Motor neuron (in vitro differentiated cells): Measurements from ENCODE around the gene SYDE2. TPM values are rescaled to one million over a fixed set of nuclear protein-coding genes. Genes with fewer than 3 reads are reported as not detected.
A peak's percentile ranks its signal among the peaks of the same experiment; 100 is the strongest.

ENCODE experiments used
- ATAC-seq, 8 experiments: fragments of 200-7000 bp; cut with Tn5 transposase; replicated peaks in 6 of 8; 2 replicates each; pipeline ENCODE4 v1.8.0; 2021; ENCODE audit warnings: mild to moderate bottlenecking in 8 of 8, moderate library complexity in 8 of 8
- H3K27ac ChIP-seq, 2 donors: fragments of 250-450 bp; sonication (Bioruptor Pico); 2 replicates each; pipeline ENCODE4 v1.9.0; 2021; ENCODE audit warnings: antibody characterized with exemption in 2 of 2, mild to moderate bottlenecking in 2 of 2, moderate library complexity in 1 of 2
- H3K4me1 ChIP-seq, 2 donors: fragments of 250-450 bp; sonication (Bioruptor Pico); replicated peaks in 1 of 2; 2 replicates each; pipeline ENCODE4 v1.6.1; 2021; ENCODE audit warnings: antibody characterized with exemption in 2 of 2, mild to moderate bottlenecking in 2 of 2, moderate library complexity in 1 of 2
- H3K4me3 ChIP-seq, 5 donors: fragments of 250-450 bp; sonication (Bioruptor Pico); 2 replicates each; pipeline ENCODE4 v1.9.0; 2021; ENCODE audit warnings: antibody characterized with exemption in 5 of 5, mild to moderate bottlenecking in 5 of 5, moderate library complexity in 4 of 5
- WGBS, 10 experiments: fragments of 450-650 bp; shearing (Covaris generic); methylation state at CpG; one replicate each; pipeline ENCODE4 v1.0.0; 2022; 5-methylcytosine and 5-hydroxymethylcytosine counted together
- in situ Hi-C, 9 experiments: fragments of 400-800 bp; cut with MboI; loops; one replicate each; pipeline ENCODE4 v1.15.0; 2021; ENCODE audit warnings: low sequenced_read_pairs in 9 of 9, low pct_unique_long_range_greater_than_20kb in 2 of 9; ENCODE audit not compliant: unreplicated experiment in 9 of 9
- total RNA-seq, 8 experiments: library from RNA; unstranded; fragments of 300-600 nt; gene quantifications; 2 replicates each; pipeline versions ENCODE4 v1.2.3 to v1.2.4, GENCODE V29; 2022

Gene SYDE2
- total RNA-seq, 8 experiments from 2014 or later = 2.7 to 18.3 (median 10.8) TPM

GRCh38 chr1:85122169-85122568, 78.6 kb downstream of the SYDE2 start:
- ATAC-seq = no peak
- no peak overlapping the region for H3K27ac ChIP-seq
- H3K4me3 ChIP-seq = no peak overlapping the region
- in situ Hi-C loops = loop anchor here in 1 of 9 experiments (25.0 kb wide), 1 partner anchor 140 kb away; the partner anchor contains the start of gene C1orf52
- no peaks in the 10 kb centered on the region for H3K4me1 ChIP-seq
- 17 to 100% (median 67%) methylated on average over 1 to 2 of the region's 2 CpGs; no CpG with 5 or more reads in 2 of the 10 experiments for WGBS, 10 experiments

- 75 to 100% (median 89%) methylated on average over 2 to 4 of the region's 4 CpGs for WGBS, 10 experiments
- no peak overlapping the region for H3K4me3 ChIP-seq
- ATAC-seq = no peak
- in situ Hi-C loops = loop anchor here in 1 of 9 experiments (25.0 kb wide), 1 partner anchor 141 kb away; the partner anchor contains the start of gene C1orf52
- H3K4me1 ChIP-seq = no peaks in the 10 kb centered on the region
- H3K27ac ChIP-seq = no peak overlapping the region
Observed at GRCh38 chr1:85121744-85122143, 79.1 kb downstream of the SYDE2 start.

GRCh38 chr1:85118751-85119150, 82.1 kb downstream of the SYDE2 start:
- Histone ChIP-seq H3K27ac (no peak overlapping the region), H3K4me1 (no peaks in the 10 kb centered on the region), H3K4me3 (no peak overlapping the region)
- WGBS, 10 experiments = 75 to 100% (median 100%) methylated on average over 1 of the region's 1 CpG; no CpG with 5 or more reads in 3 of the 10 experiments
- no peak for ATAC-seq
- in situ Hi-C loops = loop anchor here in 1 of 9 experiments (25.0 kb wide), 1 partner anchor 144 kb away; the partner anchor contains the start of gene C1orf52

DNA sequence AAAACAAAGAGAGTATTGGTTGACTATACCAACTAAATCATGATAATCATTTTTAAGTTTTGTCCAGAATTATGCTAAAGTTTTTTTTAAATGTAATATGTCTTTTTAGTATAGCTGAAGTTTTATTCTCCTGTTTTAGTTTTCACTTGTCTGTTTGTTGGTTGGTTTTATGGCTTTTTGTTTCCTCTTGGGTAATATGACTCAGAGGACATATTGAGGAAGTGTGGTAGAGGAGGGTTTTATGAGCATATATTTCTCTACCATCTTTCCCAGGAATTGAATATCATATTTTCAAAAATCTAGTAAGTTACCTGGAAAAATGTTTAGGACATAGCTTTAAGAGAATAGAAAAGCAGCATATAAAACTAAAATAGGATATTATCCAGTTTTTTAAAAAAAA, 84.0 kb downstream of the SYDE2 start:
- Histone ChIP-seq H3K27ac (no peak overlapping the region), H3K4me1 (no peaks in the 10 kb centered on the region), H3K4me3 (no peak overlapping the region)
- in situ Hi-C loops = loop anchor here in 1 of 9 experiments (25.0 kb wide), 1 partner anchor 145 kb away; the partner anchor contains the start of gene C1orf52
- no peak for ATAC-seq

- 83 to 100% (median 100%) methylated on average over 1 to 2 of the region's 2 CpGs; no CpG with 5 or more reads in 2 of the 10 experiments for WGBS, 10 experiments
- in situ Hi-C loops = loop anchor here in 1 of 9 experiments (25.0 kb wide), 1 partner anchor 146 kb away; the partner anchor contains the start of gene C1orf52
- Histone ChIP-seq H3K4me3 (no peak overlapping the region), H3K27ac (no peak overlapping the region), H3K4me1 (no peaks in the 10 kb centered on the region)
- no peak for ATAC-seq
Observed at GRCh38 chr1:85115933-85116332, 84.9 kb downstream of the SYDE2 start.

GRCh38 chr1:85111695-85112094, 89.1 kb downstream of the SYDE2 start:
- ATAC-seq = peak in 3 of 8 experiments; percentile 73 to 86 (median 77)
- Histone ChIP-seq H3K4me3 (no peak overlapping the region), H3K4me1 (no peaks in the 10 kb centered on the region), H3K27ac (no peak overlapping the region)
- 0 to 100% (median 77%) methylated on average over 1 of the region's 1 CpG; no CpG with 5 or more reads in 4 of the 10 experiments for WGBS, 10 experiments
- in situ Hi-C loops = loop anchor here in 1 of 9 experiments (25.0 kb wide), 1 partner anchor 151 kb away; the partner anchor contains the start of gene C1orf52

DNA sequence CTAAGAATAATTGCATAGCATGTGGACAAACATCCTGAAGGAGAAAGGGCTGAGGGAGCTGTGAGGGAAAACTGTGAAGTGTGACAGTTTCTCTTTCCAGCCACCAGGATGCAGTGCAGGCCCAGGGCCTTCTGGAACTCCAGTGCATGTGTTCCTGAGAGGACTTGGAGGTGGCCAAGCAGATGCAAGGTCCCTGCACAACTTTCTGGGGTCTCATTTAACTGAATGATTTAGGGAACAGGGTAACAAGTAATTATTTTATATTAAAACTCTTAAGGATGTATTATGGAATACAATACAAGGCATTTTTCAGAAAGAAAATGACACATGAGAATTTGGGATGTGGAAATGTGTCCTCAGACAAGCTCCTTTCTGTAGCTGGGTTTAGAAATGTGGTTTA, 91.3 kb downstream of the SYDE2 start:
- in situ Hi-C loops = loop anchor here in 3 of 9 experiments (10.0 to 25.0 kb wide), 3 partner anchors 135 to 153 kb away; partner anchors contain the start of gene C1orf52 (in 2 of the 3)
- no peak overlapping the region for H3K27ac ChIP-seq
- H3K4me1 ChIP-seq = no peaks in the 10 kb centered on the region
- peak in 5 of 8 experiments; percentile 50 to 93 (median 78) for ATAC-seq
- no peak overlapping the region for H3K4me3 ChIP-seq

Other genes starting within 250 kb of the SYDE2 start
- gene MCOLN2, start 203.9 kb downstream of the SYDE2 start, total RNA-seq = 1 to 10 TPM in 2 of 8 experiments, under 1 TPM in 5, not detected in 1; 0.13 to 2.5 (median 0.36) TPM
- gene MCOLN3, start 152.5 kb downstream of the SYDE2 start, total RNA-seq = 10 to 100 TPM in 2 of 8 experiments, 1 to 10 TPM in 2, under 1 TPM in 4; 0.05 to 17.2 (median 1.1) TPM
- 10 to 100 TPM; 33.8 to 95.3 (median 59.4) TPM for gene C1orf52, start 58.6 kb upstream of the SYDE2 start, total RNA-seq
- 10 to 100 TPM; 22.5 to 30.7 (median 27.1) TPM for gene BCL10, start 75.6 kb upstream of the SYDE2 start, total RNA-seq